HG02970 (cell line): Measurements from ENCODE around the gene APRT.

Experiments used
- ATAC-seq: cut with Tn5 transposase; IDR thresholded peaks from one replicate; pipeline ENCODE4 v1.9.1; 2021; ENCODE audit warnings: mild to moderate bottlenecking, moderate library complexity, moderate number of reproducible peaks; ENCODE audit not compliant: unreplicated experiment, low FRiP score

Gene APRT

GRCh38 chr16:88842806-88843205 lies 31.1 kb upstream of the APRT start:
- no peak for ATAC-seq

GRCh38 chr16:88842308-88842756 lies 30.6 kb upstream of the APRT start:
- no peak for ATAC-seq

GRCh38 chr16:88841521-88842307 lies 30.0 kb upstream of the APRT start:
- no peak for ATAC-seq

GRCh38 chr16:88840600-88841215 lies 29.0 kb upstream of the APRT start:
- no peak for ATAC-seq

GRCh38 chr16:88839745-88840599 lies 28.2 kb upstream of the APRT start:
- ATAC-seq = no peak

- ATAC-seq = no peak
These were observed 27.4 kb upstream of the APRT start for GRCh38 chr16:88839026-88839529.

GRCh38 chr16:88838566-88838965 lies 26.8 kb upstream of the APRT start:
- no peak for ATAC-seq

- ATAC-seq = no peak
These were observed 26.1 kb upstream of the APRT start for GRCh38 chr16:88837806-88838205.

- no peak for ATAC-seq
These were observed 25.1 kb upstream of the APRT start for GRCh38 chr16:88836791-88837190.

- ATAC-seq = no peak
These were observed 24.1 kb upstream of the APRT start for GRCh38 chr16:88835818-88836217.

- no peak for ATAC-seq
These were observed 23.7 kb upstream of the APRT start for GRCh38 chr16:88835383-88835782.

- no peak for ATAC-seq
These were observed 22.9 kb upstream of the APRT start for GRCh38 chr16:88834670-88835069.

- ATAC-seq = no peak
These were observed 21.4 kb upstream of the APRT start for GRCh38 chr16:88833086-88833485.

GRCh38 chr16:88831838-88832237 lies 20.1 kb upstream of the APRT start:
- no peak for ATAC-seq

- no peak for ATAC-seq
These were observed 19.1 kb upstream of the APRT start for GRCh38 chr16:88830783-88831182.

GRCh38 chr16:88830258-88830657 lies 18.5 kb upstream of the APRT start:
- no peak for ATAC-seq

GRCh38 chr16:88828711-88829110 lies 17.0 kb upstream of the APRT start:
- no peak for ATAC-seq

- no peak for ATAC-seq
These were observed 16.0 kb upstream of the APRT start for GRCh38 chr16:88827727-88828126.

GRCh38 chr16:88826070-88826840 lies 14.5 kb upstream of the APRT start:
- no peak for ATAC-seq

- no peak for ATAC-seq
These were observed 13.4 kb upstream of the APRT start for GRCh38 chr16:88825146-88825545.
